HepG2 (cell line): ENCODE measurements around the gene GRIK4. TPM values are rescaled to one million over a fixed set of nuclear protein-coding genes. Genes with fewer than 3 reads are reported as not detected.

Experiments used
- ATAC-seq: fragments of 200-7000 bp; cut with Tn5 transposase; 3 replicates; pipeline ENCODE4 v1.9.1; 2020; ENCODE audit warnings: mild to moderate bottlenecking, moderate library complexity
- BruUV-seq: library from RNA; stranded (reverse); fragments of 400-500 nt; replicated peaks from 2 replicates; lab custom pipeline; 2021; lab: Mats Ljungman, UMichigan
- CTCF ChIA-PET: fragments of 300-600 bp; formaldehyde crosslinking; extraction: SDS; loops from one replicate; lab custom pipeline; 2021; ENCODE audit warnings: low total read pairs, inconsistent platforms, low intra/inter-chr PET ratio; lab: Yijun Ruan, JAX
- POLR2A ChIA-PET: fragments of 350-600 bp; sonication (Branson Sonifier 250); formaldehyde crosslinking; loops from one replicate; lab custom pipeline; 2020; ENCODE audit warnings: antibody characterized with exemption, inconsistent platforms; lab: Yijun Ruan, JAX
- DNase-seq: peaks from one replicate; pipeline ENCODE4 v3.0.0-alpha.2; 2015; ENCODE audit warnings: low spot score
- FAIRE-seq: peaks from 3 replicates; lab custom pipeline; 2011; peaks lifted over from hg19 to GRCh38; lab: Jason Lieb, UNC
- H2AFZ ChIP-seq: one replicate; pipeline ENCODE4 v1.6.1; 2011; ENCODE audit warnings: low read length, inconsistent platforms
- H3K27ac ChIP-seq: fragments of 300-600 bp; 3 replicates; pipeline ENCODE4 v1.8.0; 2011; ENCODE audit warnings: mixed run types, mild to moderate bottlenecking, mixed read lengths, low read length, inconsistent platforms; ENCODE audit not compliant: insufficient read depth; ENCODE audit errors: extremely low read length
- H3K27me3 ChIP-seq, 2 experiments: fragments of 200-600 bp in 1 of 2; 2 replicates in 1 of 2; 3 replicates in 1 of 2; pipeline versions ENCODE4 v1.6.0 to v1.8.0; 2011; ENCODE audit warnings: low read length in 2 of 2, mild to moderate bottlenecking in 2 of 2, moderate library complexity in 2 of 2, inconsistent platforms in 1 of 2; ENCODE audit not compliant: insufficient read depth in 2 of 2, control insufficient read depth in 1 of 2
- H3K36me3 ChIP-seq, 2 experiments: fragments of 200-600 bp in 1 of 2; replicated peaks in 1 of 2; 2 replicates in 1 of 2; 3 replicates in 1 of 2; pipeline versions ENCODE4 v1.5.1 to v1.8.0; 2011; ENCODE audit warnings: low read length in 2 of 2, inconsistent platforms in 1 of 2; ENCODE audit not compliant: insufficient read depth in 2 of 2, control insufficient read depth in 1 of 2
- H3K4me1 ChIP-seq: 2 replicates; pipeline ENCODE4 v1.5.1; 2012; ENCODE audit warnings: low read length, inconsistent platforms; ENCODE audit not compliant: insufficient read depth
- H3K4me2 ChIP-seq: 2 replicates; pipeline ENCODE4 v1.6.0; 2011; ENCODE audit warnings: low read depth, low read length, inconsistent platforms
- H3K4me3 ChIP-seq, 3 experiments: fragments of 200-600 bp in 1 of 3; sonication (generic), shearing (Covaris generic) in 1 of 3; replicated peaks in 1 of 3; 2 replicates each; pipeline ENCODE4 v1.5.1; 2011 to 2016; ENCODE audit warnings: low read length in 3 of 3, inconsistent platforms in 2 of 3, low read depth in 2 of 3, mild to moderate bottlenecking in 2 of 3, control low read depth in 1 of 3, mixed read lengths in 1 of 3; ENCODE audit not compliant: insufficient read depth in 1 of 3
- H3K79me2 ChIP-seq: one replicate; pipeline ENCODE4 v1.6.1; 2011; ENCODE audit warnings: low read length, inconsistent platforms; ENCODE audit not compliant: insufficient read depth
- H3K9ac ChIP-seq: 2 replicates; pipeline ENCODE4 v1.6.0; 2011; ENCODE audit warnings: mild to moderate bottlenecking, low read depth, low read length, inconsistent platforms; ENCODE audit not compliant: insufficient read depth
- H3K9me3 ChIP-seq: 2 replicates; pipeline ENCODE4 v1.5.1; 2012; ENCODE audit warnings: mild to moderate bottlenecking, low read length
- H4K20me1 ChIP-seq: 2 replicates; pipeline ENCODE4 v1.6.0; 2011; ENCODE audit warnings: inconsistent platforms, mild to moderate bottlenecking, low read length, moderate library complexity; ENCODE audit not compliant: insufficient read depth
- AHDC1 ChIP-seq: sonication (generic); formaldehyde crosslinking; IDR thresholded peaks from 2 replicates; pipeline ENCODE4 v1.5.1; 2020; ENCODE audit warnings: mild to moderate bottlenecking, missing genetic modification reagents, borderline replicate concordance
- GATA4 ChIP-seq: sonication (generic); IDR thresholded peaks from 2 replicates; pipeline ENCODE4 v1.6.1; 2016; ENCODE audit warnings: antibody characterized with exemption, low read depth, borderline replicate concordance
- HMGXB4 ChIP-seq, 2 experiments: sonication (generic) in 1 of 2; formaldehyde crosslinking in 1 of 2; IDR thresholded peaks; 2 replicates each; pipeline versions ENCODE4 v1.4.0 to v1.6.1; 2018 to 2020; ENCODE audit warnings: missing genetic modification reagents in 2 of 2, borderline replicate concordance in 1 of 2, low read depth in 1 of 2, mild to moderate bottlenecking in 1 of 2, missing biosample characterization in 1 of 2
- NKX3-1 ChIP-seq: sonication (generic); formaldehyde crosslinking; IDR thresholded peaks from 2 replicates; pipeline ENCODE4 v1.5.0; 2020; ENCODE audit warnings: missing genetic modification reagents
- NR2C2 ChIP-seq: sonication (generic); formaldehyde crosslinking; IDR thresholded peaks from 2 replicates; pipeline ENCODE4 v1.4.0; 2020; ENCODE audit warnings: missing genetic modification reagents, mild to moderate bottlenecking, moderate library complexity, borderline replicate concordance
- RFX5 ChIP-seq: IDR thresholded peaks from 2 replicates; pipeline ENCODE4 v1.6.1; 2011; ENCODE audit warnings: low read depth, low read length, improper control_type of control experiment
- U2AF1 ChIP-seq: fragments of 200-400 bp; formaldehyde crosslinking; optimal IDR thresholded peaks from 2 replicates; pipeline ENCODE3; 2017; ENCODE audit warnings: mild to moderate bottlenecking, low read depth, low read length
- ZNF367 ChIP-seq: sonication (generic); formaldehyde crosslinking; IDR thresholded peaks from 2 replicates; pipeline ENCODE4 v1.4.0; 2020; ENCODE audit warnings: missing genetic modification reagents, borderline replicate concordance
- WGBS: methylation state at CpG from one replicate; pipeline ENCODE4 v1.1.6; 2017; ENCODE audit warnings: low lambda C conversion rate; 5-methylcytosine and 5-hydroxymethylcytosine counted together
- in situ Hi-C: cut with HindIII; loops from 2 replicates; pipeline ENCODE4 v1.10.0; 2017; ENCODE audit warnings: low pct_unique_long_range_greater_than_20kb; ENCODE audit not compliant: extremely low pct_ligation_motif_present
- intact Hi-C: fragments of 100-400 bp; cut with micrococcal nuclease; formaldehyde crosslinking; loops from one replicate; pipeline ENCODE4 v1.10.0; 2022; ENCODE audit not compliant: unreplicated experiment
- polyA plus RNA-seq, 8 experiments: library from polyadenylated mRNA; depleted of rRNA in 3 of 8; stranded (reverse) in 7 of 8; unstranded in 1 of 8; fragments of >200 nt; fragmentation: Illumina TruSeq in 4 of 8; extraction: Trizol in 4 of 8; gene quantifications; 2 replicates each; pipeline versions ENCODE4 v1.2.1 to v1.2.3, GENCODE V29; 2011 to 2016; ENCODE audit warnings: low read depth in 4 of 8, missing spikeins in 1 of 8, mixed read lengths in 1 of 8; ENCODE audit not compliant: insufficient read depth in 1 of 8
- total RNA-seq, 5 experiments: library from RNA; depleted of rRNA; stranded (reverse); fragments of >200 nt; fragmentation: Illumina TruSeq; extraction: Trizol; gene quantifications; 2 replicates each; pipeline ENCODE4 v1.2.3, GENCODE V29; 2016; ENCODE audit warnings: low read depth in 1 of 5

GRIK4 gene
- total and polyA plus RNA-seq, 2 of the 13 experiments (the other 11 are each of a cell fraction or from before 2014, with no cell fraction given) = 0.04 to 0.07 TPM

GRCh38 chr11:120917559-120918239, 406.2 kb downstream of the GRIK4 start:
- Histone ChIP-seq H4K20me1 (no peaks in the 10 kb centered on the region), H3K4me1 (no peaks in the 10 kb centered on the region), H3K36me3 (no peaks in the 10 kb centered on the region), H2AFZ (no peak overlapping the region), H3K27ac (no peak overlapping the region), H3K9ac (no peak overlapping the region), H3K27me3 (peaks cover 0 to 1% of the 10 kb centered on the region in 2 experiments; a peak in 2 of 5 replicates), H3K4me2 (no peak overlapping the region), H3K79me2 (no peaks in the 10 kb centered on the region), H3K4me3 (no peak overlapping the region), H3K9me3 (no peaks in the 10 kb centered on the region)
- WGBS = 57% methylated on average over 3 of the region's 6 CpGs
- FAIRE-seq (no peak), DNase-seq (no peak), ATAC-seq (no peak)
- intact Hi-C loops (no loop called here), in situ Hi-C loops (no loop called here)
- no peak for TF ChIP-seq NKX3-1 (CRISPR knock-in tag)
- no peak for TF ChIP-seq ZNF367 (CRISPR knock-in tag)
- no peak for TF ChIP-seq GATA4
- TF ChIP-seq HMGXB4 (CRISPR knock-in tag; IDR thresholded peaks at IDR 0.05; ENCODE audit: borderline replicate concordance in 1 of 2, low read depth in 1 of 2) = no peak
- no peak for TF ChIP-seq RFX5
- TF ChIP-seq AHDC1 = no peak
- TF ChIP-seq NR2C2 (CRISPR knock-in tag) = no peak
- TF ChIP-seq U2AF1 = no peak
- no TSS peak for BruUV-seq
- CTCF ChIA-PET = no interaction called here
- POLR2A ChIA-PET = no interaction called here
